ENCODE measurements around the gene ARID2.

Gene ARID2

DNA sequence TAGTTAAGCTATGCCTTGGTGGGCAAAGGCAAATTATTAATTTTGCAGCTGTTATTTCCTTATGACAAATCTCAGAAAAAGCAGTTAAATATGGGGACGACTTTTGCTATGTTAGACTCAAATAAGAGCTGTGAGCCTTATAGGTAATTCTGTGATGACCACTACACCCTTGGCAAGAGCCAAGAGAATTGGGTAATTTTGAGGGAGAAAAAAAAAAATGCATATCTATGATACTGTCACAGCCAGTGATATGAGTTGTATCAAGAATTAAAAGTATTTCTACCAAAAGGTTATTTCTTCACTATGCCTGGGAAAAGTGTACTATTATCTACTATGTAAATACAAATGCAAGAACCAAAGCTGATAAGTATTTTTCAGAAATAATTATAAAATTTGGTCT is 216.9 kb downstream of the ARID2 start:
- TF ChIP-seq, protein P1, sequence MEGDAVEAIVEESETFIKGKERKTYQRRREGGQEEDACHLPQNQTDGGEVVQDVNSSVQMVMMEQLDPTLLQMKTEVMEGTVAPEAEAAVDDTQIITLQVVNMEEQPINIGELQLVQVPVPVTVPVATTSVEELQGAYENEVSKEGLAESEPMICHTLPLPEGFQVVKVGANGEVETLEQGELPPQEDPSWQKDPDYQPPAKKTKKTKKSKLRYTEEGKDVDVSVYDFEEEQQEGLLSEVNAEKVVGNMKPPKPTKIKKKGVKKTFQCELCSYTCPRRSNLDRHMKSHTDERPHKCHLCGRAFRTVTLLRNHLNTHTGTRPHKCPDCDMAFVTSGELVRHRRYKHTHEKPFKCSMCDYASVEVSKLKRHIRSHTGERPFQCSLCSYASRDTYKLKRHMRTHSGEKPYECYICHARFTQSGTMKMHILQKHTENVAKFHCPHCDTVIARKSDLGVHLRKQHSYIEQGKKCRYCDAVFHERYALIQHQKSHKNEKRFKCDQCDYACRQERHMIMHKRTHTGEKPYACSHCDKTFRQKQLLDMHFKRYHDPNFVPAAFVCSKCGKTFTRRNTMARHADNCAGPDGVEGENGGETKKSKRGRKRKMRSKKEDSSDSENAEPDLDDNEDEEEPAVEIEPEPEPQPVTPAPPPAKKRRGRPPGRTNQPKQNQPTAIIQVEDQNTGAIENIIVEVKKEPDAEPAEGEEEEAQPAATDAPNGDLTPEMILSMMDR (IDR thresholded peaks at IDR 0.05; ENCODE audit: control insufficient read depth, extremely low read depth, insufficient read depth), result no peak
- DNase-seq (ENCODE audit: low read depth), result no peak
- no peak overlapping the region for H3K4me3 ChIP-seq (ENCODE audit: low read depth, low read length)

DNA sequence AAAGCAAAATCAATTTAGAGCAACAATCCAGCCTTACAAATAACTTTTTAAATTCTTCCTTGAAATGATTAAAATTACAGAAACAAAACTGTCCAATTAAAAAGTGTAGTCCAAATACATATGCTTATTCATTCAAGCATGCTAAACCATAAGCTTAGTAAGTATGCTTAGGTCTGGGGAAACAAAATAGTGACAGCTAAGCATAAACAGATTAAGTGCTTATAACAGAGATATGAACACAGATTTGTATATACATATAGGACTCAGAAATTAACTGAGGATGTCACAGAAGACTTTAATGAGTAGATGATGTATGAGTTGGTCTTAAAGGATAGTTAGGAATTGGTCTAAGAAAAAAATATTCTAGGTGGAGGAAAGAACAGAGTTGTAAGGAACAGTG is 219.0 kb downstream of the ARID2 start:
- no peak overlapping the region for H3K4me3 ChIP-seq (ENCODE audit: low read depth, low read length)
- DNase-seq (ENCODE audit: low read depth), result no peak

More for the DNA sequence above, 219.0 kb downstream of the ARID2 start:
- TF ChIP-seq, protein P1 (IDR thresholded peaks at IDR 0.05; ENCODE audit: control insufficient read depth, extremely low read depth, insufficient read depth), result no peak
